GM12878 (cell line): ENCODE results near the gene COL4A1. TPM values are rescaled to one million over a fixed set of nuclear protein-coding genes. Genes with fewer than 3 reads are reported as not detected.

Experiments
- ATAC-seq: fragments of 200-7000 bp; cut with Tn5 transposase; 3 replicates; pipeline ENCODE4 v1.9.1; 2020; ENCODE audit warnings: mild to moderate bottlenecking, moderate library complexity
- BruUV-seq: library from RNA; stranded (reverse); fragments of 400-500 nt; replicated peaks from 2 replicates; lab custom pipeline; 2021; lab: Mats Ljungman, UMichigan
- CTCF ChIA-PET: fragments of 300-600 bp; sonication (Branson Sonifier 250); formaldehyde crosslinking; extraction: SDS; loops from one replicate; lab custom pipeline; 2021; ENCODE audit warnings: inconsistent platforms; lab: Yijun Ruan, JAX
- POLR2A ChIA-PET: fragments of 350-600 bp; formaldehyde crosslinking; extraction: SDS; loops from one replicate; lab custom pipeline; 2021; ENCODE audit warnings: inconsistent platforms; lab: Charles Lee
- RAD21 ChIA-PET: fragments of 300-600 bp; sonication (Branson Sonifier 250); formaldehyde crosslinking; loops from one replicate; lab custom pipeline; 2023; ENCODE audit warnings: antibody characterized with exemption; ENCODE audit not compliant: unreplicated experiment; lab: Charles Lee
- SMC1A ChIA-PET: fragments of 300-600 bp; sonication (Branson Sonifier 250); formaldehyde crosslinking; loops from one replicate; lab custom pipeline; 2023; ENCODE audit not compliant: unreplicated experiment, uncharacterized antibody; lab: Charles Lee
- DNase-seq: peaks from one replicate; pipeline ENCODE4 v3.0.0-alpha.2; 2011; ENCODE audit warnings: low read depth, low spot score
- FAIRE-seq: peaks from 3 replicates; lab custom pipeline; 2011; peaks lifted over from hg19 to GRCh38; lab: Jason Lieb, UNC
- H2AFZ ChIP-seq: 2 replicates; pipeline ENCODE4 v1.6.0; 2011; ENCODE audit warnings: low read depth, low read length, control low read depth; ENCODE audit not compliant: control insufficient read depth
- H3K27ac ChIP-seq: 2 replicates; pipeline ENCODE4 v1.5.1; 2011; ENCODE audit warnings: control low read depth; ENCODE audit not compliant: control insufficient read depth, insufficient read depth
- H3K27me3 ChIP-seq, 2 experiments: replicated peaks in 1 of 2; 2 replicates each; pipeline versions ENCODE4 v1.6.0 to v1.6.1; 2011; ENCODE audit warnings: low read length in 1 of 2; ENCODE audit not compliant: control insufficient read depth in 2 of 2, insufficient read depth in 2 of 2
- H3K36me3 ChIP-seq, 2 experiments: 2 replicates each; pipeline ENCODE4 v1.5.1; 2011; ENCODE audit warnings: low read length in 1 of 2; ENCODE audit not compliant: control insufficient read depth in 2 of 2, insufficient read depth in 2 of 2
- H3K4me1 ChIP-seq: 2 replicates; pipeline ENCODE4 v1.6.1; 2011; ENCODE audit warnings: mild to moderate bottlenecking, low read length, moderate library complexity, mixed read lengths; ENCODE audit not compliant: control insufficient read depth, insufficient read depth
- H3K4me2 ChIP-seq: 2 replicates; pipeline ENCODE4 v1.6.0; 2011; ENCODE audit warnings: control low read depth; ENCODE audit not compliant: control insufficient read depth, insufficient read depth
- H3K4me3 ChIP-seq: fragments of 200-600 bp; sonication (generic); 2 replicates; pipeline ENCODE4 v1.5.1; 2016
- H3K79me2 ChIP-seq: 2 replicates; pipeline ENCODE4 v1.6.0; 2011; ENCODE audit warnings: low read length; ENCODE audit not compliant: control insufficient read depth, insufficient read depth
- H3K9ac ChIP-seq: 2 replicates; pipeline ENCODE4 v1.8.0; 2011; ENCODE audit warnings: low read length, control low read depth, mixed read lengths; ENCODE audit not compliant: control insufficient read depth, insufficient read depth
- H3K9me3 ChIP-seq: replicated peaks from 3 replicates; pipeline ENCODE4 v1.5.1; 2011; ENCODE audit warnings: mild to moderate bottlenecking, low read length; ENCODE audit not compliant: control insufficient read depth, insufficient read depth
- H4K20me1 ChIP-seq: 2 replicates; pipeline ENCODE4 v1.6.0; 2011; ENCODE audit not compliant: control insufficient read depth, insufficient read depth
- ATF7 ChIP-seq: fragments of 450-650 bp; IDR thresholded peaks from 2 replicates; pipeline ENCODE4 v1.6.1; 2016; ENCODE audit warnings: low read depth, mild to moderate bottlenecking
- BACH1 ChIP-seq: fragments of 450-650 bp; IDR thresholded peaks from 2 replicates; pipeline ENCODE4 v1.6.1; 2017; ENCODE audit warnings: mild to moderate bottlenecking, borderline replicate concordance
- EP300 ChIP-seq, 2 experiments: fragments of 150-350 bp in 1 of 2; IDR thresholded peaks; 2 replicates each; pipeline ENCODE4 v1.6.1; 2011 to 2012; ENCODE audit warnings: low read depth in 2 of 2, low read length in 2 of 2, borderline replicate concordance in 1 of 2, improper control_type of control experiment in 1 of 2, inconsistent platforms in 1 of 2; ENCODE audit not compliant: control insufficient read depth in 1 of 2
- EZH2 ChIP-seq: IDR thresholded peaks from 2 replicates; pipeline ENCODE4 v1.6.1; 2012; ENCODE audit warnings: low read depth, mild to moderate bottlenecking, control low read depth, inconsistent platforms, low read length, borderline replicate concordance; ENCODE audit not compliant: control insufficient read depth
- HCFC1 ChIP-seq: fragments of 150-350 bp; IDR thresholded peaks from 2 replicates; pipeline ENCODE4 v1.6.1; 2014; ENCODE audit warnings: low read length
- HDAC6 ChIP-seq: fragments of 200-600 bp; sonication (generic); IDR thresholded peaks from one replicate; pipeline ENCODE4 v1.8.0; 2017; ENCODE audit warnings: antibody characterized with exemption; ENCODE audit not compliant: unreplicated experiment
- KAT2A ChIP-seq: conservative IDR thresholded peaks from 2 replicates; pipeline ENCODE4 v1.6.1; 2011; ENCODE audit warnings: low read depth, low read length; ENCODE audit not compliant: control insufficient read depth
- MYB ChIP-seq: fragments of 150-350 bp; IDR thresholded peaks from 2 replicates; pipeline ENCODE4 v1.6.1; 2014; ENCODE audit warnings: mild to moderate bottlenecking, low read depth, low read length, borderline replicate concordance
- NFXL1 ChIP-seq: fragments of 450-650 bp; IDR thresholded peaks from 2 replicates; pipeline ENCODE4 v1.6.1; 2017; ENCODE audit warnings: antibody characterized with exemption, mild to moderate bottlenecking, borderline replicate concordance
- NR2F1 ChIP-seq: fragments of 450-650 bp; conservative IDR thresholded peaks from 2 replicates; pipeline ENCODE4 v1.6.1; 2017; ENCODE audit warnings: mild to moderate bottlenecking
- NRF1 ChIP-seq: conservative IDR thresholded peaks from 2 replicates; pipeline ENCODE4 v1.6.1; 2011; ENCODE audit warnings: mild to moderate bottlenecking, low read depth, low read length, improper control_type of control experiment
- POLR2A ChIP-seq: IDR thresholded peaks from 2 replicates; pipeline ENCODE4 v1.6.1; 2011; ENCODE audit warnings: low read depth, mild to moderate bottlenecking, low read length
- SP1 ChIP-seq: IDR thresholded peaks from one replicate; pipeline ENCODE4 v1.6.1; 2011; ENCODE audit warnings: low read depth, low read length
- SRF ChIP-seq, 2 experiments: IDR thresholded peaks; 2 replicates each; pipeline ENCODE4 v1.6.1; 2011; ENCODE audit warnings: low read depth in 2 of 2, low read length in 2 of 2, mild to moderate bottlenecking in 1 of 2, moderate library complexity in 1 of 2
- TARDBP ChIP-seq: IDR thresholded peaks from 2 replicates; pipeline ENCODE4 v1.6.1; 2016; ENCODE audit warnings: borderline replicate concordance
- ZNF217 ChIP-seq: fragments of 450-650 bp; IDR thresholded peaks from 2 replicates; pipeline ENCODE4 v1.6.1; 2017; ENCODE audit warnings: antibody characterized with exemption, mild to moderate bottlenecking
- WGBS: methylation state at CpG from one replicate; pipeline ENCODE4 v1.1.6; 2016; ENCODE audit warnings: low lambda C conversion rate; ENCODE audit not compliant: insufficient replicate concordance, insufficient coverage; ENCODE audit errors: missing lambda C conversion rate; 5-methylcytosine and 5-hydroxymethylcytosine counted together
- in situ Hi-C: fragments of 300-500 bp; cut with MboI; formaldehyde crosslinking; loops from 9 replicates; pipeline ENCODE4 v1.14.3; 2018; ENCODE audit warnings: mixed read lengths
- intact Hi-C: fragments of 100-400 bp; cut with micrococcal nuclease; formaldehyde crosslinking; loops from one replicate; pipeline ENCODE4 v1.14.2; 2022; ENCODE audit not compliant: unreplicated experiment
- polyA plus RNA-seq, 11 experiments: library from polyadenylated mRNA; depleted of rRNA in 4 of 11; unstranded in 6 of 11; stranded (reverse) in 5 of 11; fragments of >200 nt; fragmentation: Nextera tagmentation in 4 of 11; fragmentation: Illumina TruSeq in 1 of 11; extraction: Ambion mirVana in 4 of 11; extraction: Trizol in 1 of 11; gene quantifications; 1 replicate in 1 of 11; 2 replicates in 10 of 11; pipeline versions ENCODE4 v1.2.1 to v1.2.3, GENCODE V29; 2011 to 2016; ENCODE audit warnings: inconsistent platforms in 2 of 11, missing spikeins in 2 of 11, low read depth in 1 of 11
- total RNA-seq, 4 experiments: library from RNA; depleted of rRNA in 3 of 4; stranded (reverse); fragments of >200 nt in 3 of 4; fragmentation: Illumina TruSeq in 1 of 4; extraction: Trizol in 1 of 4; gene quantifications; 2 replicates each; pipeline versions ENCODE4 v1.2.1 to v1.2.3, GENCODE V29; 2013 to 2021
- TF ChIP-seq, protein P1 (sequence below): fragments of 450-650 bp; conservative IDR thresholded peaks from 2 replicates; pipeline ENCODE4 v1.6.1; 2017; ENCODE audit warnings: mild to moderate bottlenecking, moderate library complexity
- TF ChIP-seq, protein P2 (sequence below): fragments of 450-650 bp; IDR thresholded peaks from 2 replicates; pipeline ENCODE4 v1.6.1; 2016; ENCODE audit warnings: mild to moderate bottlenecking, moderate library complexity, borderline replicate concordance

The COL4A1 gene
- total and polyA plus RNA-seq, 10 of the 15 experiments (the other 5 are each of a cell fraction or from before 2014, with no cell fraction given) = 0.07 to 0.31 (median 0.13) TPM; not detected in 6

GRCh38 chr13:110302997-110303396 is 4.0 kb downstream of the COL4A1 start:
- Histone ChIP-seq H3K9ac (no peak overlapping the region), H3K27ac (no peak overlapping the region), H3K36me3 (no peaks in the 10 kb centered on the region), H3K9me3 (no peaks in the 10 kb centered on the region; the same call in 2 of the 3 replicates), H3K4me2 (no peak overlapping the region), H4K20me1 (no peaks in the 10 kb centered on the region; the same call in 1 of the 2 replicates), H3K4me1 (no peaks in the 10 kb centered on the region), H3K4me3 (no peak overlapping the region), H3K27me3 (peaks cover 19 to 22% of the 10 kb centered on the region in 2 experiments), H3K79me2 (no peaks in the 10 kb centered on the region), H2AFZ (no peak overlapping the region)
- BruUV-seq = no TSS peak
- DNase-seq (no peak), FAIRE-seq (no peak), ATAC-seq (no peak)
- SMC1A ChIA-PET = no interaction called here
- WGBS = 6% methylated on average over 2 of the region's 2 CpGs
- RAD21 ChIA-PET = no interaction called here
- intact Hi-C loops = no loop called here
- TF ChIP-seq, protein P1, sequence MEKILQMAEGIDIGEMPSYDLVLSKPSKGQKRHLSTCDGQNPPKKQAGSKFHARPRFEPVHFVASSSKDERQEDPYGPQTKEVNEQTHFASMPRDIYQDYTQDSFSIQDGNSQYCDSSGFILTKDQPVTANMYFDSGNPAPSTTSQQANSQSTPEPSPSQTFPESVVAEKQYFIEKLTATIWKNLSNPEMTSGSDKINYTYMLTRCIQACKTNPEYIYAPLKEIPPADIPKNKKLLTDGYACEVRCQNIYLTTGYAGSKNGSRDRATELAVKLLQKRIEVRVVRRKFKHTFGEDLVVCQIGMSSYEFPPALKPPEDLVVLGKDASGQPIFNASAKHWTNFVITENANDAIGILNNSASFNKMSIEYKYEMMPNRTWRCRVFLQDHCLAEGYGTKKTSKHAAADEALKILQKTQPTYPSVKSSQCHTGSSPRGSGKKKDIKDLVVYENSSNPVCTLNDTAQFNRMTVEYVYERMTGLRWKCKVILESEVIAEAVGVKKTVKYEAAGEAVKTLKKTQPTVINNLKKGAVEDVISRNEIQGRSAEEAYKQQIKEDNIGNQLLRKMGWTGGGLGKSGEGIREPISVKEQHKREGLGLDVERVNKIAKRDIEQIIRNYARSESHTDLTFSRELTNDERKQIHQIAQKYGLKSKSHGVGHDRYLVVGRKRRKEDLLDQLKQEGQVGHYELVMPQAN = no peak
- TF ChIP-seq ZNF217 = no peak
- no peak for TF ChIP-seq ATF7
- no peak for TF ChIP-seq KAT2A
- TF ChIP-seq HCFC1 = no peak
- TF ChIP-seq SP1 = no peak
- TF ChIP-seq NR2F1 = no peak
- TF ChIP-seq, protein P2, sequence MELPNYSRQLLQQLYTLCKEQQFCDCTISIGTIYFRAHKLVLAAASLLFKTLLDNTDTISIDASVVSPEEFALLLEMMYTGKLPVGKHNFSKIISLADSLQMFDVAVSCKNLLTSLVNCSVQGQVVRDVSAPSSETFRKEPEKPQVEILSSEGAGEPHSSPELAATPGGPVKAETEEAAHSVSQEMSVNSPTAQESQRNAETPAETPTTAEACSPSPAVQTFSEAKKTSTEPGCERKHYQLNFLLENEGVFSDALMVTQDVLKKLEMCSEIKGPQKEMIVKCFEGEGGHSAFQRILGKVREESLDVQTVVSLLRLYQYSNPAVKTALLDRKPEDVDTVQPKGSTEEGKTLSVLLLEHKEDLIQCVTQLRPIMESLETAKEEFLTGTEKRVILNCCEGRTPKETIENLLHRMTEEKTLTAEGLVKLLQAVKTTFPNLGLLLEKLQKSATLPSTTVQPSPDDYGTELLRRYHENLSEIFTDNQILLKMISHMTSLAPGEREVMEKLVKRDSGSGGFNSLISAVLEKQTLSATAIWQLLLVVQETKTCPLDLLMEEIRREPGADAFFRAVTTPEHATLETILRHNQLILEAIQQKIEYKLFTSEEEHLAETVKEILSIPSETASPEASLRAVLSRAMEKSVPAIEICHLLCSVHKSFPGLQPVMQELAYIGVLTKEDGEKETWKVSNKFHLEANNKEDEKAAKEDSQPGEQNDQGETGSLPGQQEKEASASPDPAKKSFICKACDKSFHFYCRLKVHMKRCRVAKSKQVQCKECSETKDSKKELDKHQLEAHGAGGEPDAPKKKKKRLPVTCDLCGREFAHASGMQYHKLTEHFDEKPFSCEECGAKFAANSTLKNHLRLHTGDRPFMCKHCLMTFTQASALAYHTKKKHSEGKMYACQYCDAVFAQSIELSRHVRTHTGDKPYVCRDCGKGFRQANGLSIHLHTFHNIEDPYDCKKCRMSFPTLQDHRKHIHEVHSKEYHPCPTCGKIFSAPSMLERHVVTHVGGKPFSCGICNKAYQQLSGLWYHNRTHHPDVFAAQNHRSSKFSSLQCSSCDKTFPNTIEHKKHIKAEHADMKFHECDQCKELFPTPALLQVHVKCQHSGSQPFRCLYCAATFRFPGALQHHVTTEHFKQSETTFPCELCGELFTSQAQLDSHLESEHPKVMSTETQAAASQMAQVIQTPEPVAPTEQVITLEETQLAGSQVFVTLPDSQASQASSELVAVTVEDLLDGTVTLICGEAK = no peak
- no peak for TF ChIP-seq NRF1
- no peak for TF ChIP-seq HDAC6
- TF ChIP-seq EZH2 = no peak
- TF ChIP-seq POLR2A = no peak
- TF ChIP-seq SRF (IDR thresholded peaks at IDR 0.05; ENCODE audit: low read depth in 2 of 2, low read length in 2 of 2) = no peak
- no peak for TF ChIP-seq NFXL1
- no peak for TF ChIP-seq EP300 (IDR thresholded peaks at IDR 0.05; ENCODE audit: borderline replicate concordance in 1 of 2, control insufficient read depth in 1 of 2, low read depth in 2 of 2, low read length in 2 of 2)
- no peak for TF ChIP-seq MYB
- TF ChIP-seq TARDBP = no peak
- TF ChIP-seq BACH1 = no peak
- POLR2A ChIA-PET = no interaction called here
- in situ Hi-C loops = no loop called here
- CTCF ChIA-PET = no interaction called here
